Osteoblast (primary cell): ENCODE measurements around the gene CACNA2D3. TPM values are rescaled to one million over a fixed set of nuclear protein-coding genes. Genes with fewer than 3 reads are reported as not detected.

Experiments used
- DNase-seq: peaks from one replicate; pipeline ENCODE4 v3.0.0; 2011; ENCODE audit warnings: low spot score, mixed read lengths; ENCODE audit not compliant: insufficient read length; ENCODE audit errors: missing footprints
- H2AFZ ChIP-seq: 2 replicates; pipeline ENCODE4 v1.6.0; 2011; ENCODE audit warnings: mild to moderate bottlenecking, low read length
- H3K27ac ChIP-seq: 2 replicates; pipeline ENCODE4 v1.5.1; 2011; ENCODE audit warnings: mild to moderate bottlenecking, low read depth, low read length, moderate library complexity
- H3K27me3 ChIP-seq: 2 replicates; pipeline ENCODE4 v1.6.0; 2012; ENCODE audit warnings: mild to moderate bottlenecking, control low read depth, inconsistent platforms, low read length, moderate library complexity; ENCODE audit not compliant: insufficient read depth
- H3K36me3 ChIP-seq: 2 replicates; pipeline ENCODE4 v1.5.1; 2011; ENCODE audit warnings: mild to moderate bottlenecking, low read length, control low read depth, moderate library complexity; ENCODE audit not compliant: insufficient read depth
- H3K4me1 ChIP-seq: 2 replicates; pipeline ENCODE4 v1.5.1; 2011; ENCODE audit warnings: mild to moderate bottlenecking, low read length, control low read depth, moderate library complexity; ENCODE audit not compliant: insufficient read depth
- H3K4me2 ChIP-seq: 2 replicates; pipeline ENCODE4 v1.6.0; 2011; ENCODE audit warnings: mild to moderate bottlenecking, low read length; ENCODE audit not compliant: insufficient read depth
- H3K4me3 ChIP-seq: fragments of 200-600 bp; sonication (generic); 3 replicates; pipeline ENCODE4 v1.5.1; 2012; ENCODE audit warnings: mild to moderate bottlenecking, low read length, inconsistent platforms; ENCODE audit not compliant: insufficient read depth
- H3K79me2 ChIP-seq: 2 replicates; pipeline ENCODE4 v1.6.0; 2012; ENCODE audit warnings: mild to moderate bottlenecking, low read length, control low read depth, inconsistent platforms; ENCODE audit not compliant: insufficient read depth
- H3K9me3 ChIP-seq: 2 replicates; pipeline ENCODE4 v1.5.1; 2011; ENCODE audit warnings: low read depth, low read length, control low read depth
- H4K20me1 ChIP-seq: 2 replicates; pipeline ENCODE4 v1.6.0; 2012; ENCODE audit warnings: mild to moderate bottlenecking, low read length, control low read depth; ENCODE audit not compliant: insufficient read depth
- CTCF ChIP-seq: IDR thresholded peaks from 2 replicates; pipeline ENCODE4 v1.5.1; 2011; ENCODE audit warnings: mild to moderate bottlenecking, low read depth, low read length, moderate library complexity; ENCODE audit errors: extremely low read depth
- total RNA-seq: library from RNA; depleted of rRNA; stranded (reverse); fragments of >200 nt; gene quantifications from 2 replicates; pipeline ENCODE4 v1.2.3, GENCODE V29; 2012

Gene CACNA2D3
- total RNA-seq, 1 donor = 0.36 TPM

GRCh38 chr3:54164192-54164975, 42.0 kb downstream of the CACNA2D3 start:
- no peak overlapping the region for H3K4me3 ChIP-seq
- H4K20me1 ChIP-seq = no peaks in the 10 kb centered on the region
- H3K4me2 ChIP-seq = no peak overlapping the region
- H3K27ac ChIP-seq = no peak overlapping the region
- H3K27me3 ChIP-seq = no peaks in the 10 kb centered on the region
- no peak for DNase-seq
- TF ChIP-seq CTCF = no peak
- H3K9me3 ChIP-seq = no peaks in the 10 kb centered on the region
- no peak overlapping the region for H2AFZ ChIP-seq
- H3K79me2 ChIP-seq = no peaks in the 10 kb centered on the region
- H3K36me3 ChIP-seq = no peaks in the 10 kb centered on the region
- H3K4me1 ChIP-seq = no peaks in the 10 kb centered on the region

- no peak for DNase-seq
- TF ChIP-seq CTCF = no peak
These were observed 43.5 kb downstream of the CACNA2D3 start for GRCh38 chr3:54165865-54166264.

GRCh38 chr3:54167999-54168398, 45.6 kb downstream of the CACNA2D3 start:
- TF ChIP-seq CTCF = no peak
- Histone ChIP-seq H3K4me1 (no peaks in the 10 kb centered on the region), H2AFZ (no peak overlapping the region), H3K4me3 (no peak overlapping the region), H3K4me2 (no peak overlapping the region), H4K20me1 (no peaks in the 10 kb centered on the region), H3K27me3 (no peaks in the 10 kb centered on the region), H3K9me3 (no peaks in the 10 kb centered on the region), H3K36me3 (no peaks in the 10 kb centered on the region), H3K79me2 (no peaks in the 10 kb centered on the region), H3K27ac (no peak overlapping the region)
- no peak for DNase-seq

More at GRCh38 chr3:54165865-54166264, 43.5 kb downstream of the CACNA2D3 start:
- Histone ChIP-seq H4K20me1 (no peaks in the 10 kb centered on the region), H3K27ac (no peak overlapping the region), H3K9me3 (no peaks in the 10 kb centered on the region), H3K27me3 (no peaks in the 10 kb centered on the region), H3K36me3 (no peaks in the 10 kb centered on the region), H3K79me2 (no peaks in the 10 kb centered on the region), H3K4me2 (no peak overlapping the region), H2AFZ (no peak overlapping the region), H3K4me1 (no peaks in the 10 kb centered on the region), H3K4me3 (no peak overlapping the region)

- Histone ChIP-seq H3K27me3 (no peaks in the 10 kb centered on the region), H3K36me3 (no peaks in the 10 kb centered on the region), H3K9me3 (no peaks in the 10 kb centered on the region), H4K20me1 (no peaks in the 10 kb centered on the region), H2AFZ (no peak overlapping the region), H3K4me1 (no peaks in the 10 kb centered on the region), H3K27ac (no peak overlapping the region), H3K4me2 (no peak overlapping the region), H3K4me3 (no peak overlapping the region), H3K79me2 (no peaks in the 10 kb centered on the region)
- TF ChIP-seq CTCF = no peak
- DNase-seq = no peak
These were observed 46.1 kb downstream of the CACNA2D3 start for GRCh38 chr3:54168451-54168850.
